ENCODE measurements around the gene PPM1L. TPM values are rescaled to one million over a fixed set of nuclear protein-coding genes. Genes with fewer than 3 reads are reported as not detected.

Gene PPM1L
- total RNA-seq, 1 experiment from 2014 or later: 5.0 TPM

GRCh38 chr3:160870327-160870726, 114.3 kb downstream of the PPM1L start:
- CTCF ChIA-PET: interaction anchor here (0.6 kb wide), 1 partner anchor 1700 kb away, joined by 4 read pairs; no protein-coding TSS in a partner anchor
- BruUV-seq (replicated peaks): no TSS peak

GRCh38 chr3:160874736-160875135, 118.7 kb downstream of the PPM1L start:
- Histone ChIP-seq H4K20me1 (ENCODE audit: insufficient read depth) (no peaks in the 10 kb centered on the region), H3F3A (ENCODE audit: insufficient read depth, low read depth) (peaks cover 5% of the 10 kb centered on the region; the same call in 1 of the 2 replicates), H3K27ac (no peak overlapping the region), H3K9me2 (ENCODE audit: insufficient read depth) (no peaks in the 10 kb centered on the region), H3K4me3 (no peak overlapping the region), H3K79me2 (ENCODE audit: low read depth) (no peaks in the 10 kb centered on the region), H3K4me1 (replicated peaks; ENCODE audit: insufficient read depth) (peaks cover 9% of the 10 kb centered on the region), H3K9me3 (ENCODE audit: insufficient read depth, low read depth) (no peaks in the 10 kb centered on the region), H3K4me2 (no peak overlapping the region), H3K27me3 (ENCODE audit: insufficient read depth, low read depth) (no peaks in the 10 kb centered on the region), H2AFZ (no peak overlapping the region), H3K36me3 (ENCODE audit: low read depth) (no peaks in the 10 kb centered on the region)
- ChIA-PET CTCF (no interaction called here), POLR2A (ENCODE audit: unreplicated experiment) (no interaction called here)
- TF ChIP-seq CTCF (conservative IDR thresholded peaks at IDR 0.05) (no peak), EZH2 (IDR thresholded peaks at IDR 0.05; ENCODE audit: low read depth) (no peak)
- intact Hi-C loops (cut with micrococcal nuclease; ENCODE audit: unreplicated experiment): no loop called here
- no TSS peak for BruUV-seq (replicated peaks)
- no peak for DNase-seq

More at GRCh38 chr3:160870327-160870726, 114.3 kb downstream of the PPM1L start:
- Histone ChIP-seq H3K27ac (no peak overlapping the region), H3K4me2 (peak overlapping the region; percentile 49), H3K4me3 (peak overlapping the region; percentile 24; the same call in 1 of the 2 replicates), H3K9me3 (ENCODE audit: insufficient read depth, low read depth) (no peaks in the 10 kb centered on the region), H3K79me2 (ENCODE audit: low read depth) (no peaks in the 10 kb centered on the region), H3K4me1 (replicated peaks; ENCODE audit: insufficient read depth) (peaks cover 12% of the 10 kb centered on the region), H3K27me3 (ENCODE audit: insufficient read depth, low read depth) (no peaks in the 10 kb centered on the region), H3K36me3 (ENCODE audit: low read depth) (no peaks in the 10 kb centered on the region), H2AFZ (no peak overlapping the region), H3F3A (ENCODE audit: insufficient read depth, low read depth) (peaks cover 5% of the 10 kb centered on the region; the same call in 1 of the 2 replicates), H3K9me2 (ENCODE audit: insufficient read depth) (no peaks in the 10 kb centered on the region), H4K20me1 (ENCODE audit: insufficient read depth) (no peaks in the 10 kb centered on the region)
- POLR2A ChIA-PET (ENCODE audit: unreplicated experiment): no interaction called here
- intact Hi-C loops (cut with micrococcal nuclease; ENCODE audit: unreplicated experiment): loop anchor here (1.0 kb wide), 1 partner anchor 115 kb away; no protein-coding TSS in a partner anchor
- TF ChIP-seq EZH2 (IDR thresholded peaks at IDR 0.05; ENCODE audit: low read depth) (no peak), CTCF (conservative IDR thresholded peaks at IDR 0.05) (no peak)
- peak; percentile 6 to 58 for DNase-seq

GRCh38 chr3:160876643-160877042, 120.6 kb downstream of the PPM1L start:
- no peak for DNase-seq
- Histone ChIP-seq H3K27me3 (ENCODE audit: insufficient read depth, low read depth) (no peaks in the 10 kb centered on the region), H2AFZ (no peak overlapping the region), H4K20me1 (ENCODE audit: insufficient read depth) (no peaks in the 10 kb centered on the region), H3K4me1 (replicated peaks; ENCODE audit: insufficient read depth) (no peaks in the 10 kb centered on the region), H3F3A (ENCODE audit: insufficient read depth, low read depth) (no peaks in the 10 kb centered on the region), H3K9me3 (ENCODE audit: insufficient read depth, low read depth) (no peaks in the 10 kb centered on the region), H3K4me2 (no peak overlapping the region), H3K4me3 (no peak overlapping the region), H3K36me3 (ENCODE audit: low read depth) (no peaks in the 10 kb centered on the region), H3K79me2 (ENCODE audit: low read depth) (no peaks in the 10 kb centered on the region), H3K27ac (no peak overlapping the region), H3K9me2 (ENCODE audit: insufficient read depth) (no peaks in the 10 kb centered on the region)
- ChIA-PET POLR2A (ENCODE audit: unreplicated experiment) (no interaction called here), CTCF (no interaction called here)
- intact Hi-C loops (cut with micrococcal nuclease; ENCODE audit: unreplicated experiment): no loop called here
- TF ChIP-seq EZH2 (IDR thresholded peaks at IDR 0.05; ENCODE audit: low read depth): no peak
- no peak for TF ChIP-seq CTCF (conservative IDR thresholded peaks at IDR 0.05)
- BruUV-seq (replicated peaks): no TSS peak

All from PC-9 (cell line).